IMR-90 (cell line): ENCODE measurements around the gene C9orf43. TPM values are rescaled to one million over a fixed set of nuclear protein-coding genes. Genes with fewer than 3 reads are reported as not detected.

Experiments used
- ATAC-seq: fragments of 200-7000 bp; cut with Tn5 transposase; 2 replicates; pipeline ENCODE4 v1.9.1; 2020; ENCODE audit warnings: low read depth, mild to moderate bottlenecking, moderate library complexity
- BruUV-seq: library from RNA; stranded (reverse); fragments of 400-500 nt; replicated peaks from 2 replicates; lab custom pipeline; 2021; lab: Mats Ljungman, UMichigan
- CTCF ChIA-PET: fragments of 300-600 bp; formaldehyde crosslinking; extraction: SDS; loops from one replicate; lab custom pipeline; 2021; ENCODE audit warnings: antibody characterized with exemption; lab: Yijun Ruan, JAX
- POLR2A ChIA-PET: fragments of 300-600 bp; sonication (Branson Sonifier 250); formaldehyde crosslinking; loops from one replicate; lab custom pipeline; 2022; ENCODE audit warnings: antibody characterized with exemption; ENCODE audit not compliant: unreplicated experiment; lab: Charles Lee
- DNase-seq: peaks from one replicate; pipeline ENCODE4 v3.0.0; 2013
- H2AFZ ChIP-seq: replicated peaks from 2 replicates; pipeline ENCODE3; 2013; ENCODE audit warnings: low read length, mild to moderate bottlenecking; ENCODE audit not compliant: poor library complexity
- H2AK5ac ChIP-seq: 2 replicates; pipeline ENCODE4 v1.6.1; 2013; ENCODE audit warnings: low read depth, low read length, inconsistent platforms
- H2AK9ac ChIP-seq: replicated peaks from 2 replicates; pipeline ENCODE3; 2013; ENCODE audit warnings: mild to moderate bottlenecking, low read depth, low read length, moderate library complexity; ENCODE audit not compliant: poor library complexity
- H2BK120ac ChIP-seq: 2 replicates; pipeline ENCODE4 v1.6.1; 2013; ENCODE audit warnings: low read depth, low read length, inconsistent platforms
- H2BK15ac ChIP-seq: 3 replicates; pipeline ENCODE4 v1.6.1; 2013; ENCODE audit warnings: low read depth, low read length, inconsistent platforms
- H2BK20ac ChIP-seq: 2 replicates; pipeline ENCODE4 v1.6.1; 2013; ENCODE audit warnings: low read depth, mild to moderate bottlenecking, inconsistent platforms, low read length, moderate library complexity
- H2BK5ac ChIP-seq: 2 replicates; pipeline ENCODE4 v1.6.1; 2013; ENCODE audit warnings: mild to moderate bottlenecking, low read depth, low read length, inconsistent platforms; ENCODE audit not compliant: poor library complexity, severe bottlenecking
- H3K14ac ChIP-seq: replicated peaks from 2 replicates; pipeline ENCODE4 v1.6.1; 2013; ENCODE audit warnings: low read depth, low read length, inconsistent platforms
- H3K18ac ChIP-seq: 2 replicates; pipeline ENCODE4 v1.6.1; 2013; ENCODE audit warnings: low read depth, low read length, control low read depth
- H3K23ac ChIP-seq: 2 replicates; pipeline ENCODE4 v1.6.1; 2013; ENCODE audit warnings: low read depth, low read length, inconsistent platforms
- H3K27ac ChIP-seq: 2 replicates; pipeline ENCODE4 v1.5.1; 2013; ENCODE audit warnings: mild to moderate bottlenecking, control low read depth, low read length; ENCODE audit not compliant: insufficient read depth
- H3K27me3 ChIP-seq: 2 replicates; pipeline ENCODE4 v1.6.1; 2013; ENCODE audit warnings: low read length; ENCODE audit not compliant: control insufficient read depth, insufficient read depth
- H3K36me3 ChIP-seq: 2 replicates; pipeline ENCODE4 v1.6.1; 2013; ENCODE audit warnings: low read length, mixed read lengths; ENCODE audit not compliant: control insufficient read depth, insufficient read depth
- H3K4ac ChIP-seq: 2 replicates; pipeline ENCODE4 v1.6.1; 2013; ENCODE audit warnings: low read depth, low read length, inconsistent platforms
- H3K4me1 ChIP-seq: 2 replicates; pipeline ENCODE4 v1.6.1; 2013; ENCODE audit warnings: low read length, mixed read lengths; ENCODE audit not compliant: control insufficient read depth, insufficient read depth
- H3K4me2 ChIP-seq: 2 replicates; pipeline ENCODE4 v1.6.1; 2013; ENCODE audit warnings: low read depth, mild to moderate bottlenecking, control low read depth, low read length, moderate library complexity
- H3K4me3 ChIP-seq: 2 replicates; pipeline ENCODE4 v1.5.1; 2013; ENCODE audit warnings: low read depth, mild to moderate bottlenecking, control low read depth, low read length, moderate library complexity; ENCODE audit not compliant: insufficient read depth
- H3K56ac ChIP-seq: 2 replicates; pipeline ENCODE4 v1.6.1; 2013; ENCODE audit warnings: low read length, inconsistent platforms; ENCODE audit not compliant: insufficient read depth; ENCODE audit errors: extremely low read depth
- H3K79me1 ChIP-seq, 2 experiments: 2 replicates each; pipeline ENCODE4 v1.6.1; 2013; ENCODE audit warnings: low read length in 2 of 2, inconsistent platforms in 1 of 2, low read depth in 1 of 2
- H3K9ac ChIP-seq: 2 replicates; pipeline ENCODE4 v1.6.1; 2013; ENCODE audit warnings: low read depth, low read length, control low read depth
- H3K9me1 ChIP-seq: 2 replicates; pipeline ENCODE4 v1.6.1; 2013; ENCODE audit warnings: low read length, inconsistent platforms; ENCODE audit not compliant: insufficient read depth
- H3K9me3 ChIP-seq: 2 replicates; pipeline ENCODE4 v1.6.1; 2013; ENCODE audit warnings: low read length; ENCODE audit not compliant: control insufficient read depth, insufficient read depth
- H4K20me1 ChIP-seq: 2 replicates; pipeline ENCODE4 v1.6.1; 2013; ENCODE audit warnings: low read length, inconsistent platforms; ENCODE audit not compliant: insufficient read depth
- H4K5ac ChIP-seq: 2 replicates; pipeline ENCODE4 v1.6.1; 2013; ENCODE audit warnings: mild to moderate bottlenecking, low read depth, low read length, control low read depth
- H4K8ac ChIP-seq, 2 experiments: 2 replicates each; pipeline ENCODE4 v1.6.1; 2013; ENCODE audit warnings: low read depth in 2 of 2, low read length in 2 of 2, control low read depth in 1 of 2, inconsistent platforms in 1 of 2
- H4K91ac ChIP-seq: 2 replicates; pipeline ENCODE4 v1.6.1; 2013; ENCODE audit warnings: low read depth, low read length, inconsistent platforms; ENCODE audit not compliant: insufficient read depth
- CEBPB ChIP-seq: IDR thresholded peaks from 2 replicates; pipeline ENCODE4 v1.6.1; 2012; ENCODE audit warnings: low read depth, low read length, improper control_type of control experiment
- MXI1 ChIP-seq: IDR thresholded peaks from 2 replicates; pipeline ENCODE4 v1.6.1; 2012; ENCODE audit warnings: low read depth, mild to moderate bottlenecking, low read length, moderate library complexity, borderline replicate concordance
- RFX5 ChIP-seq: IDR thresholded peaks from 2 replicates; pipeline ENCODE4 v1.8.0; 2012; ENCODE audit warnings: low read depth, mild to moderate bottlenecking, low read length, moderate library complexity
- SMC3 ChIP-seq: fragments of 150-350 bp; IDR thresholded peaks from 2 replicates; pipeline ENCODE4 v1.6.1; 2016; ENCODE audit warnings: low read depth, mild to moderate bottlenecking, antibody characterized with exemption, low read length, moderate library complexity
- WGBS, 2 experiments: methylation state at CpG; one replicate each; pipeline versions ENCODE4 v1.1.5 to v1.1.7; 2013; ENCODE audit warnings: missing lambda C conversion rate in 2 of 2; ENCODE audit not compliant: insufficient read length in 1 of 2; ENCODE audit errors: extremely low coverage in 2 of 2; 5-methylcytosine and 5-hydroxymethylcytosine counted together
- dilution Hi-C: fragments of 300-500 bp; cut with HindIII; formaldehyde crosslinking; loops from one replicate; pipeline ENCODE4 v1.14.3; 2018; ENCODE audit warnings: low sequenced_read_pairs; ENCODE audit not compliant: unreplicated experiment
- in situ Hi-C: fragments of 300-500 bp; cut with MboI; formaldehyde crosslinking; loops from 3 replicates; pipeline ENCODE4 v1.14.3; 2019; ENCODE audit warnings: low sequenced_read_pairs, inconsistent platforms, mixed read lengths
- intact Hi-C: fragments of 100-400 bp; cut with micrococcal nuclease; formaldehyde crosslinking; loops from 2 replicates; pipeline ENCODE4 v1.10.0; 2022
- polyA plus RNA-seq, 3 experiments: library from polyadenylated mRNA; depleted of rRNA; stranded (reverse); fragments of >200 nt; gene quantifications; 2 replicates each; pipeline ENCODE4 v1.2.3, GENCODE V29; 2012; ENCODE audit warnings: low replicate concordance in 1 of 3
- total RNA-seq: library from RNA; depleted of rRNA; stranded (reverse); fragments of >200 nt; gene quantifications from 2 replicates; pipeline ENCODE4 v1.2.3, GENCODE V29; 2012
- TF ChIP-seq, protein P1 (sequence below): fragments of 150-350 bp; IDR thresholded peaks from 2 replicates; pipeline ENCODE4 v1.6.1; 2016; ENCODE audit warnings: low read depth, mild to moderate bottlenecking, low read length, moderate library complexity, borderline replicate concordance
- TF ChIP-seq, protein P2 (sequence below): fragments of 150-350 bp; IDR thresholded peaks from 2 replicates; pipeline ENCODE4 v1.6.1; 2017; ENCODE audit warnings: mild to moderate bottlenecking, antibody characterized with exemption, low read length, low read depth

C9orf43 gene
- total and polyA plus RNA-seq, 2 of the 4 experiments (the other 2 are of a cell fraction), result 0.36 to 0.46 TPM

DNA sequence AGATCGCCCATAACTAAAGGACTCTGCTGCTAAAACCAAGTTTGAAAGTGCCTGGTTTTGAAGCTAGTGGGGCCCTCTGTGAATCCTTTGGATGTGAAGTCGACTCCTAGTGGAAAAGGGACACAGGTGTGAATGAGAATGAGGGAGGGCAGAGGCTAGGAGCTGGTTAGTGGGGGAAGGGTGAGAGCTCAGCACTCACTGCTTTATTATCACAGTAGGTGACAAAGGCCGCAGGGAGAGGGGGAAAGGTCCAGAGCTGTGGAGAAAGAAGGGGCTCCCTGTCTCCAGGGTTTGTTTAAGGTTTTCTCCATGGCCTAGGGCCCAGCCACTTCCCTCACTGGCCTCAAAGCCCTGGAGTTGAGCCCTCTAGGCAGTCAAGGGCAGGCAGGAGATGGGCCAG is 37.3 kb upstream of the C9orf43 start:
- peaks cover 6% of the 10 kb centered on the region; the same call in 1 of the 2 replicates for H3K27me3 ChIP-seq
- TF ChIP-seq, protein P1, sequence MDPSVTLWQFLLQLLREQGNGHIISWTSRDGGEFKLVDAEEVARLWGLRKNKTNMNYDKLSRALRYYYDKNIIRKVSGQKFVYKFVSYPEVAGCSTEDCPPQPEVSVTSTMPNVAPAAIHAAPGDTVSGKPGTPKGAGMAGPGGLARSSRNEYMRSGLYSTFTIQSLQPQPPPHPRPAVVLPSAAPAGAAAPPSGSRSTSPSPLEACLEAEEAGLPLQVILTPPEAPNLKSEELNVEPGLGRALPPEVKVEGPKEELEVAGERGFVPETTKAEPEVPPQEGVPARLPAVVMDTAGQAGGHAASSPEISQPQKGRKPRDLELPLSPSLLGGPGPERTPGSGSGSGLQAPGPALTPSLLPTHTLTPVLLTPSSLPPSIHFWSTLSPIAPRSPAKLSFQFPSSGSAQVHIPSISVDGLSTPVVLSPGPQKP, result no peak
- TF ChIP-seq RFX5, result no peak
- no peak for TF ChIP-seq CEBPB
- TF ChIP-seq SMC3, result no peak
- TF ChIP-seq, protein P2, sequence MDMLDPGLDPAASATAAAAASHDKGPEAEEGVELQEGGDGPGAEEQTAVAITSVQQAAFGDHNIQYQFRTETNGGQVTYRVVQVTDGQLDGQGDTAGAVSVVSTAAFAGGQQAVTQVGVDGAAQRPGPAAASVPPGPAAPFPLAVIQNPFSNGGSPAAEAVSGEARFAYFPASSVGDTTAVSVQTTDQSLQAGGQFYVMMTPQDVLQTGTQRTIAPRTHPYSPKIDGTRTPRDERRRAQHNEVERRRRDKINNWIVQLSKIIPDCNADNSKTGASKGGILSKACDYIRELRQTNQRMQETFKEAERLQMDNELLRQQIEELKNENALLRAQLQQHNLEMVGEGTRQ, result no peak
- no peak for TF ChIP-seq MXI1
- H3K36me3 ChIP-seq, result peaks cover 12% of the 10 kb centered on the region; the same call in 1 of the 2 replicates
- H3K23ac ChIP-seq, result no peak overlapping the region
- WGBS, 2 experiments, result 0% methylated on average over 1 of the region's 3 CpGs; no CpG with 5 or more reads in 1 of the 2 experiments
- H2AFZ ChIP-seq, result no peak overlapping the region
- ChIA-PET POLR2A (no interaction called here), CTCF (interaction anchor here (0.9 to 1.0 kb wide), 2 partner anchors 9 to 28 kb away, joined by 3 to 4 read pairs; partner anchors contain the start of gene ALAD)
- no peak overlapping the region for H3K4me2 ChIP-seq
- H3K4me3 ChIP-seq, result no peak overlapping the region
- no peaks in the 10 kb centered on the region for H4K20me1 ChIP-seq
- no peak overlapping the region for H3K27ac ChIP-seq
- H3K9me1 ChIP-seq, result no peaks in the 10 kb centered on the region
- in situ Hi-C loops, result no loop called here
- no peak overlapping the region for H4K8ac ChIP-seq
- peaks cover 0 to 8% of the 10 kb centered on the region in 2 experiments; a peak in 1 of 4 replicates for H3K79me1 ChIP-seq
- no peak overlapping the region for H2BK5ac ChIP-seq
- H2BK20ac ChIP-seq, result no peak overlapping the region
- dilution Hi-C loops, result no loop called here
- H3K56ac ChIP-seq, result no peak overlapping the region
- no peak for ATAC-seq
- intact Hi-C loops, result no loop called here
- H4K91ac ChIP-seq, result no peak overlapping the region
- H3K14ac ChIP-seq, result no peak overlapping the region
- peaks cover 2% of the 10 kb centered on the region; the same call in 1 of the 2 replicates for H3K4me1 ChIP-seq
- H2BK120ac ChIP-seq, result no peak overlapping the region
- no peak overlapping the region for H3K4ac ChIP-seq
- no peak overlapping the region for H4K5ac ChIP-seq
- no peak overlapping the region for H2AK5ac ChIP-seq
- no peak overlapping the region for H3K18ac ChIP-seq
- no peaks in the 10 kb centered on the region for H3K9me3 ChIP-seq
- BruUV-seq, result no TSS peak
- no peak for DNase-seq
- no peak overlapping the region for H3K9ac ChIP-seq
- H2AK9ac ChIP-seq, result no peak overlapping the region
- H2BK15ac ChIP-seq, result no peak overlapping the region
